Neutrophil (primary cell): ENCODE measurements around the gene DSCAML1.

Experiments
- H3K27ac ChIP-seq: fragments of 200-600 bp; sonication (generic); 2 replicates; pipeline ENCODE4 v1.5.1; 2016; ENCODE audit warnings: mild to moderate bottlenecking, moderate library complexity
- H3K27me3 ChIP-seq: fragments of 200-600 bp; sonication (generic); 2 replicates; pipeline ENCODE4 v1.6.0; 2016; ENCODE audit warnings: mild to moderate bottlenecking
- H3K36me3 ChIP-seq: fragments of 200-600 bp; sonication (generic); 2 replicates; pipeline ENCODE4 v1.5.1; 2017
- H3K4me1 ChIP-seq, 2 experiments: fragments of 200-600 bp in 1 of 2; sonication (generic) in 1 of 2; 1 replicate in 1 of 2; 2 replicates in 1 of 2; pipeline versions ENCODE4 v1.5.1 to v1.6.1; 2013 to 2016; ENCODE audit warnings: low read depth in 1 of 2, low read length in 1 of 2, mild to moderate bottlenecking in 1 of 2, moderate library complexity in 1 of 2; ENCODE audit not compliant: control insufficient read depth in 1 of 2, insufficient read depth in 1 of 2
- H3K4me3 ChIP-seq, 2 experiments: fragments of 200-600 bp in 1 of 2; sonication (generic) in 1 of 2; 1 replicate in 1 of 2; 2 replicates in 1 of 2; pipeline ENCODE4 v1.5.1; 2013 to 2016; ENCODE audit warnings: low read depth in 1 of 2, low read length in 1 of 2, mild to moderate bottlenecking in 1 of 2, moderate library complexity in 1 of 2
- H3K9me3 ChIP-seq: fragments of 200-600 bp; sonication (generic); 2 replicates; pipeline ENCODE4 v1.5.1; 2016
- TF ChIP-seq, protein P1 (sequence below): fragments of 200-600 bp; sonication (generic); IDR thresholded peaks from 2 replicates; pipeline ENCODE4 v1.5.1; 2016; ENCODE audit warnings: antibody characterized with exemption

The DSCAML1 gene

DNA sequence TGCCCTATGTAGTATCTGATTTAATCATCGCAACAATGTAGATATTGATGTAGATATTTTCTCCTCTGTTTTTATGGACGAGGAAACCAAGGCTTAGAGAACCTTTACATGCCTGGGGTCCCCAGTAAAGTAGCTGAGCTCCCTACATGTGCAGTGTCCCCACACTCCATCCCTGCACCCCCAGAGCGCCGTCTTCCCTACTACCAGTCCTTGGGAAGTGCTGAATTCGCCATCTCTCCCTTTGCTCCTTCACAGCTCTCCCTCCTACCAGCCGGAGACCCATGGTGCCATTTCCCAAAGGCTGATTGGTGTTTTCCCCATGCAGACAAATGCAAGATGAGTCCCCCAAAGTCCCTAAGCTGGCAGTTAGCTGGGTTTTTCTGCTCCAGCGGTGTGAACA lies 383.4 kb downstream of the DSCAML1 start:
- Histone ChIP-seq H3K36me3 (no peaks in the 10 kb centered on the region), H3K27me3 (no peaks in the 10 kb centered on the region), H3K9me3 (no peaks in the 10 kb centered on the region), H3K27ac (no peak overlapping the region), H3K4me1 (peaks cover 0 to 4% of the 10 kb centered on the region in 2 experiments), H3K4me3 (no peak overlapping the region)
- TF ChIP-seq, protein P1, sequence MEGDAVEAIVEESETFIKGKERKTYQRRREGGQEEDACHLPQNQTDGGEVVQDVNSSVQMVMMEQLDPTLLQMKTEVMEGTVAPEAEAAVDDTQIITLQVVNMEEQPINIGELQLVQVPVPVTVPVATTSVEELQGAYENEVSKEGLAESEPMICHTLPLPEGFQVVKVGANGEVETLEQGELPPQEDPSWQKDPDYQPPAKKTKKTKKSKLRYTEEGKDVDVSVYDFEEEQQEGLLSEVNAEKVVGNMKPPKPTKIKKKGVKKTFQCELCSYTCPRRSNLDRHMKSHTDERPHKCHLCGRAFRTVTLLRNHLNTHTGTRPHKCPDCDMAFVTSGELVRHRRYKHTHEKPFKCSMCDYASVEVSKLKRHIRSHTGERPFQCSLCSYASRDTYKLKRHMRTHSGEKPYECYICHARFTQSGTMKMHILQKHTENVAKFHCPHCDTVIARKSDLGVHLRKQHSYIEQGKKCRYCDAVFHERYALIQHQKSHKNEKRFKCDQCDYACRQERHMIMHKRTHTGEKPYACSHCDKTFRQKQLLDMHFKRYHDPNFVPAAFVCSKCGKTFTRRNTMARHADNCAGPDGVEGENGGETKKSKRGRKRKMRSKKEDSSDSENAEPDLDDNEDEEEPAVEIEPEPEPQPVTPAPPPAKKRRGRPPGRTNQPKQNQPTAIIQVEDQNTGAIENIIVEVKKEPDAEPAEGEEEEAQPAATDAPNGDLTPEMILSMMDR, result no peak

DNA sequence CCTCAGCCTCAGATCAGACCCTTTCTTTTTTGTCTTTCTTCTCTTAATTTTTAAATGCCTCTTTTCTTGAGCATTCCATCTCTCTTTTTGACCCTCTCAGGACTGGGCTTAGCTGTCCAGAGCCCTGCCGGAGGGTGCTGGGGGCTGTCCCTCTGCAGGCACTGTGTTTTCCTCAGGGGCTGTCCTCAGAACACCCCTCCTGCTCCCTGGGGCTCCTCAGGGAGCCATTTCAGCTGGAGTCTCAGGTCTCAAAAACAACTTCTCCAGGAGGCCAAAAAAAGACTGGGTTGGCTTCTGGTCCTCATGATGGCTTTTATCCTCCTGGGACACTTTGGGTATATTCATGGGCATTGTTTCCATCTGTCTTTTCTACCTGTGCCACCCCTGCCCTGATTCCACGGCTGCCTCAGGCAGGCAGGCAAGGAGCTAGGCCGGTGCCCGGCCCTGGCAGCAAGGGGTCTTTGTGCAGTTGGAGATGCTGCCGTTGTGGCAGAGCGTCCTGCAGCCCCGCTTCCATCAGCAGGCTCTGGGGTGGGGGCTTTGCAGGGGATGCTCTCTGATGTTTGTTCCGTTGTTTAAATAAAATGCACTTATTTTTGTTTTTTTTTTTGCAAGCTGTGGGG lies 384.3 kb downstream of the DSCAML1 start:
- Histone ChIP-seq H3K4me1 (peaks cover 0 to 4% of the 10 kb centered on the region in 2 experiments), H3K36me3 (peaks cover 6% of the 10 kb centered on the region), H3K4me3 (no peak overlapping the region), H3K9me3 (no peaks in the 10 kb centered on the region), H3K27me3 (no peaks in the 10 kb centered on the region), H3K27ac (no peak overlapping the region)
- TF ChIP-seq, protein P1, result no peak

DNA sequence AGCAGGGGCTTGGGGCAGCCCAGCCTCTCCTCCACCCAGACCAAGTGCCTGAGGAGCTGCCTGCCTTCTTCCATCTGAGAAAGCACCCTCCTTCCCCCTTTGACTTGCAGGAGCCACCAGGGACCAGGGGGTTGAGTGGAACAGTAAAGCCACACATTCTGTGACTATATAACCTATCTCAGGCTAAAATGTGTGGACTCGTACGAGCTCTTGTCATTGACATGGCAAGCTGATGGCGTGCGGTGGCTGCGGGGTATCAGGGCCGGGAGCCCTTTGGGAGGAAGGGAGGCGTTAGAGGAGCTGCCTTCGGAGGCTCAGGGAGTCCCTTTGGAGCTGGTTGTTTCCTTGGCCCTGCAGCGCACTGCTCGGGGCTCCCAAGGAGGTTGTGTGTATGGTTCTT lies 384.8 kb downstream of the DSCAML1 start:
- H3K4me1 ChIP-seq, result peaks cover 0 to 4% of the 10 kb centered on the region in 2 experiments
- H3K27me3 ChIP-seq, result no peaks in the 10 kb centered on the region
- H3K9me3 ChIP-seq, result no peaks in the 10 kb centered on the region
- TF ChIP-seq, protein P1, result no peak
- no peak overlapping the region for H3K4me3 ChIP-seq
- H3K36me3 ChIP-seq, result peaks cover 6% of the 10 kb centered on the region
- H3K27ac ChIP-seq, result no peak overlapping the region

DNA sequence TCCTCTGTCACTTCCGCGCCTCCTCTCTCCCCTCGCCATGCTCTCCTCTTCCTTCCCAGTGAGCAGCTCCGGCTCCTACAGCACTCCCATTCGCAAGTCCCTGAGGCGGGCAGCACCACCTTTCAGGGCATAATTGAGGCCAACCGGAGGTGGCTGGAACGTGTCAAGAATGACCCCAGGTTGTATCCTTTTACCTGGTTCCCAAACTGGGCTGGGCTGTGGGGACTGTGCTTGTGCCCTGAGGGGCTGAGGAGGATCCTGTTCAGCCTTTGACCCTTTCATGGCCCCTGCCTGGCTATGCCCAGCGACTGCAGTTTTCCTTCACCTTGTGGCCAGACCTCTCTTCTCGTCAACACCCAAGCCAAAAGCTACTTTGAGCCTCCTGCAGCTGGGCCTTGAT lies 385.3 kb downstream of the DSCAML1 start:
- no peaks in the 10 kb centered on the region for H3K9me3 ChIP-seq
- TF ChIP-seq, protein P1, result no peak
- H3K36me3 ChIP-seq, result peaks cover 6% of the 10 kb centered on the region
- no peak overlapping the region for H3K27ac ChIP-seq
- peaks cover 0 to 4% of the 10 kb centered on the region in 2 experiments for H3K4me1 ChIP-seq
- no peak overlapping the region for H3K4me3 ChIP-seq
- no peaks in the 10 kb centered on the region for H3K27me3 ChIP-seq

DNA sequence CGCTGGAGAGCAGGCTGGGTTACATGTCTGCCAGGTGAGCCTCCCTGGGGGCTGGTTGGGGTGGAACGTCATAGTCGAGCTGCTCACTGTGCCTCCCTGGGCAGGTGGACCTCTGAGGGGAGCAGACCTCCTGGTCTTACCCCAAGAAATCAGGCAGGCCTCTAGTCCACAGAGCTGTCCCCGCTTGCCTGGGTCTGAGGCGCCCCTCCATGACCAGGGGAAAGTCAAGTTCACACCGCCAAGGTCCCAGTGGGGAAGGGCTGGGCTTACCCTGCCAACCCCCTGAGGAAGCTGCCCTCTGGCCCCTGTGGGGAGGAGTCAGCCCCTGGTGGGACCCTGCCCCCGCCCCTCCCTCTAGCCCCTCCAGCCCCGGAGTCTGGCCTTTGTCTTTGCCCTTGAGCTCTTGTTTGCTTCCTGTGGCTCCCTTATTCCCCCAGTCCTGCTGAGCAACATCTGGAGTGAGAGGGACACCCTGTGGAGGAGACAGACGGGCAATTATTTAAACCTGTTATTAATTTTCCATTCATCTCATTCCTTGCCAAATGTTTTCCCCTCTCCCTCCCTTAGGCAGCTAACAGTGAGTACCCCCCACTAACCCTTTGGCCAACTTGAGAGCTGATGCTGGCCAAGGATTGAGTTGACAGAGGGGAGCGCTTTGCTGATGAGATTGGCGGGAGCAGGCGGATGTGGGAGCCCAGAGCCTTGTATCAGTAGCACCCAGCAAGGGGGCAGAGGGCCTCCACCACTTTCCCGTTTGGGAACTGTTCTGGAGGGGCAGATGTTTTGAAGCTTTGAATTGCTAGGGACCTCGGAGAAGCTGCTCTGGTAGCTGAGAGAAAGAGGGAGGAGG lies 385.9 kb downstream of the DSCAML1 start:
- peaks cover 6% of the 10 kb centered on the region for H3K36me3 ChIP-seq
- no peak overlapping the region for H3K4me3 ChIP-seq
- H3K27ac ChIP-seq, result no peak overlapping the region
- TF ChIP-seq, protein P1, result no peak
- H3K4me1 ChIP-seq, result peaks cover 0 to 4% of the 10 kb centered on the region in 2 experiments
- no peaks in the 10 kb centered on the region for H3K27me3 ChIP-seq
- no peaks in the 10 kb centered on the region for H3K9me3 ChIP-seq
